NCI-H187 (cell line): ENCODE results near the gene PLLP.

Source experiments
- DNase-seq, 2 experiments: peaks; one replicate each; lab custom pipeline; 2025; lab: John Stamatoyannopoulos, UW

PLLP gene

DNA sequence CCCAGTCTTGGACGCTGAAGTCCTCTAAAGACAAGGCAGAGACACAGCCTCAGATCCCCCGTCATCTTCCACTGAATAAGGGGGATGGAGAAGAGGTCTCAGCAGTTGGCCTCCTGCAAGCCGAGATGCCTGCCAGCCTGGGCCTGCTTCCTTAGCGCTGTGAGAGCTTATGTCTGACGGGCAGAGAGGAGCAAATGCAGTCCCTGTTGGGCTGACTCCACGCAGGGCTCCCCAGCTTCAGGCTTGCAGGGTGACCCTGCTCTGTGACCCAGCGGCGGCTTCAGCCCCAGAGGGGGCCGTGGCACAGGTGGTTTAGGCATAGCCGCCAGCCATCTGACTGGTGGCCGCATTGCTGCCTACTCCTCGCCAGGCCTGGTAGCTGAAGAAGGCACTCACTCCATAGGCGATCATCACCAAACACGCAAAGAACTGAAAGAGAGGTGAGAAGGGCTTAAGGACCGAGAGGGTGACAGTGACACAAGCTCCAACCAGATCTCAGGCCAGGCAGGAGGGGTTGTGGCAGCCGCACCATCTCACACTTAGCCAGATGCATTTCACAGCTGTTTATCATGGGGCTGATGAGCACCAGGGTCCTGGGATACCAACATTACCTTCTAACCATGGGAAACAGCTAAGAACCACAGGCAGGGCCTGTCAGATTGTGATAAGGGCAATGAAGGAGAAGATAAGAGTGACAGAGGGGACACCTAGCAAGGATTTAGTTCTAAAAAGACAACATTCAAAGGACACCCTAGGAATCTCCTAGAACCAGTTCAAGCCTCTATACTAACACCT, 27.7 kb downstream of the PLLP start:
- no peak for DNase-seq

DNA sequence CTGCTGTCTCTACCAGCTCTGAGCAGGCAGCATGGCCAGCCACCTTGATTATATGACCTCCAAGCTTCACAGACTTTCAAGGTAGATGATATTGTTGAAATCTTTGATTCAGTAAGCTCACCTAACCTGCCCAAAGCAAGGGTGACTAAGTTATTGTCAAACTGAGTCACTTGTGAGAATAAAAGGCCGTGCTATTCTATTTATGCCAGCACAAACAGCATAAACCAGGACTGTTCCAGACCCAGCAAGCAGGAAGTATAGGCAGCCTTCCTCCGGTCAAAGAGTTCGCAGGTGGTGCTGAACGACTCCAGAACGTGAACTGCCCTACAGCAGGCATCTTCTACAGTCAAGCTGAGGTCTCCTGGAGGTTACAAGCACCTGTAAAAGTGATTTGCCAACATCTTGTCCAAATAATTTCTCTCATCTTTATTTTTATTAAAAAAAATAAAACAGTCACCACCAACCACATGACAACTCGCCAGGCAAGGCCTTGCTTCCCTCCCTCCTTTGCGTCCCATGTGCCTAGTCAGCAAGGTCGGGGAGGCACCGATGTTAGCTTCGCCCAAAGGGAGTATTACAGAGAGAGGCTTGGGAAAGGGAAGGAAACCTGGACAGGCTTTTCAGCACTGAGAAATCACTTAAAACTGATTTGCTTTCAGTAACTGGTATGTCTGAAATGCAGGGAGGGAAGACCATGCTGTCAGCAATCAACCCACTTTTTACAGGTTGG, 28.6 kb downstream of the PLLP start:
- no peak for DNase-seq

DNA sequence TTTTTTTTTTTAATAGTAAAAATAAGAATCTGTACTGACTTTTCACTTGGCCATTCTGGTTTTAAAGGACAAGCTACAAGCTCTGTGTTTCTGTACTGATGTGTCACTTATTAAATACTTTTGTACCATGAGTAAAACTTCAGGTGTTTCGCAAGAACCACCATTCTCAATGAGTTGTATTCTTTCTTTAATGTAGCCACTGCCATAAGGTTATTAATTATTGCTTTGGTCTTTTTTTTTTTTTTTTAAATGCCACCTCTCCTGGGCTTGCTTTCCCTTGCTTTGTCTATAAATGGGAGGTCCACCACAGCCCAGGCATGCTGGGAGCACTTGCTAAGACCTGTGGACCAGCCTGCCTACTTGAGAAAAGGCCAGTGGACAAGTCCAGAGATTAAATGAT, 31.0 kb downstream of the PLLP start:
- no peak for DNase-seq

DNA sequence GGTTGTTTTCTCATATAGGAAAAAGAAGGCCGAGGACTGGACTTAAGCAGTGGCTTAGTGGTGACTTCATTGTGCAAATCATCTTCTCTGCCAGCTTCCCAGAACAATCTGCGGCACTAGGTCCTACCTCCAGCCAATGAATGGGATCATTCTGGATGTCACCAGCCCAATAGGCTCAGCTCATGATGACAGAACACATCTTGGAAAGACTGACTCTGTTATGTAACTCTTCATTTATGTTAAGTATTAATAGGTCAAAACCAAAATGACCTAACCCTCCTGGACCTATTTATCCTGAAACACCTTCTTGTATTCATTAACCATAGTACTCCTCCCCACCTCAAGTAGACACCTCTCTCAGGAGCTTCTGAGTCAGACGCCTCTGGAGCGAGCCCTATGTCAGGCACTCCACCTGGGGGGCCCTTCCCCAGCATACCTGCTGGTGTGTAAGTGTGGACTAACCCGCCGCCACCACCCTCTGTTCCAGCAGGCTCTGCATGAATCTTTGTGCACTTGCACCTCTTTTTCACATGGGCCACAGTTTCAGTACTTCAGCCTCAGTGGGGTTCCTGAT, 32.2 kb downstream of the PLLP start:
- DNase-seq = no peak

DNA sequence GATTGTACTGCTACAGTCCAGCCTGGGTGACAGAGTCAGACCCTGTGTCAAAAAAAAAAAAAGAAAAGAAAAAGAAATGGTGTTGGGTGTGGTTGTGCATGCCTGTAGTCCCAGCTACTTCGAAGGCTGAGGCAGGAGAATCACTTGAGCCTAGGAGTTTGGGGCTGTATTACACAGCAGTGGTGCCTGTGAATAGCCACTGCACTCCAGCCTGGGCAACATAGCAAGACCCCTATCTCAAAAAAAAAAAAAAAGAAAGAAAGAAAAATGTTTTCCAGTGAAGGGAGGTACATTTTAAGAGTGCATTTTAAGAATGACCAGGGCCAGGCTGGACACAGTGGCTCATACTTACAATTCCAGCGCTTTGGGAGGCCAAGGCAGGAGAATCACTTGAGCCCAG, 33.1 kb downstream of the PLLP start:
- DNase-seq = no peak

DNA sequence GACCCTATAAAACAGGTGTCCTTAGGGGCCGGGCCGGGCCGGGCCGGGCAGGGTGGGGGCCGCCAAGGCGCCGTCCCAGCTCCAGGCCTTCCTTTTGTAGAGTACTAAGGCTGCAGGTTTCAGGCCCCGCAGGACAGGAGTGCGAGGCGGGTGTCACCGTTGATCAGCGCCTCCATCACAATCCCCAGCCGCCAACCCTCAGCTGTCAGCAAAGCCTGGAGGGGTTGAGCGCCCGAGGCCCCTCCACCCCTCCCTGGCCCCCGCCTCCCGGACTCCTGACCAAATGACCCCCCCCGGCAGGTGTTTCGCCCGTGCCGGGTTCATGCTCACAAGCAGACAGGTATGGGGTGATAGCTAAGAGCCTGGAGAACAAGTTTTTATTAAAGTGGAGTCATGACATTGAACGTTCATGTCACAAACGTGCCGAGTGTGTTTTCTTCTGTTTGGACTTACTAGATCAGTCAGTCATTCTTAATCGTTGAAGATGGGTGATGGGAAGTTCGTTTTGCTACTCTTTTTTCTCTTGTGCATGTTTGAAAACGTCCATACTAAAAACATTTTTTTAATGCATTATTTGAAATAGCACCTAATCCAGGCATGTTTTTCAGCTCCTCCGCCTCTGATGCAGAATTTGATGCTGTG, 38.9 kb downstream of the PLLP start:
- DNase-seq = no peak

DNA sequence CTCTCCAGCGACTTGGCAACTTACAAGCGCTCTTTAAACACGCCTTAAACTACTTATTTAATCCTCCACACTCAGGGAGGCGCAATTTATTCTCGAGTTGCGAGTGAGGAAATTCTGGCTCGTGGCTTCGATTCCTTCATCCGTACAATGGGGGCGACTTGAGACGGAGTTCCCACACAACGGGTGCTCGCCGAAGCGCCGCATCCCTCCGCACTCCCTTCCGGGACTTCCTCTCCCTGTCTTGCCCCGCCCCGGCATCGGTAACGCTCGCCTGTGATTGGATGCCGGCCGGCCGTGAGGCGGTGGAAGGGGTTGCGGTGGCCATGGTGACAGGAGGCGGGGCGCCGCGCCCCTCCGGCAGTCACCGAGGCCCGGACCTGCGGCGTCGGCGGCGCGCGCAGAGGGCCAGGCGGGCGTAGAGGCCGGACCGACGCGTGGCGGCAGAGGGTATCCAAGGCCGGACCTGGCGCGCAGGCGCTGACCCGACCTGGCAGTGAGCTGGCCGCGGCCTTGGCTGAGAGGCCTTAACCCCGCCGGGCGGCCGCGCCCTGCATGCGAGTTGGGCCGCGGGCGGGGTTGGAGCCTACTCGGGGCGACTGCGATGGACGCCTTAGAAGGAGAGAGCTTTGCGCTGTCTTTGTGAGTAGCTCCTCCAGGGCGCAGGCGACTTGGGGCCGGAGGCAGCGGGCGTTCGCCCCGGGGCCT, 39.6 kb downstream of the PLLP start, which contains the start of gene ARL2BP:
Gene ARL2BP (plus strand): TSS at position 493 of the 705 bp plus-strand sequence. CDS start 109 bp downstream, at position 602.
- DNase-seq = peak; percentile 59 to 82

DNA sequence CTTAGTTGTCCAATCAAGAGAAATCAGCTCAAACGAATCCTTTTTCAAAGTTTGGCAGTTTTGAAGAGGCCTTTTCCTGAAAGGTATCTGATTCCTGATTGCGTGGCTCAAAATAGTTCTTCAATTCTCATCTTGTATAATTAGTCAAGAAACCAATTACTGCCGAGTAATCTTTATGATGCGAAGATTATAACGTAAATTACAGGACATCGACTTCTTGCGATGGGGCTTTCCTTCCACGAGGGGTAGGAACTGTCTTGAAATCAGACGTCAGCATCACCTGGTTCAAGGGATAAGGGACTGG, 40.1 kb downstream of the PLLP start:
- no peak for DNase-seq

DNA sequence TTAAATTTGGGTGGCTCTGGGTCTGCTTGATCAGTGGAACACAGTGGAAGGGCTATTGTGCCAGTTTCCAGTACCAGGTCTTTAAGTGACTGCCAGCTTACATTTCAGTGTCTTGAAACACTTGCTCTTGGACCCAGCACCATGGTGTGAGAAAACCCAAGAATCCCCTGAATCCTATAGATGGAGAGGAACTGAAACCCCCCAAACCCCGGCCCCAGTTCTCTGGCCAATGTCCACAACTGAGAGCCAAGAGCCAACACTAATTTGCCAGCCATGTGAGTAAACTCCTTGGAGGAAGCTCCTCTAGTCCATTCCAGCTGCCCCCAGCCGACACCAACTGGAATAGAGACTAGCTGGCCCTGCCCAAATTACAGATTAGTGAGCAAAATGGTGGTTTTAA, 41.8 kb downstream of the PLLP start:
- no peak for DNase-seq

DNA sequence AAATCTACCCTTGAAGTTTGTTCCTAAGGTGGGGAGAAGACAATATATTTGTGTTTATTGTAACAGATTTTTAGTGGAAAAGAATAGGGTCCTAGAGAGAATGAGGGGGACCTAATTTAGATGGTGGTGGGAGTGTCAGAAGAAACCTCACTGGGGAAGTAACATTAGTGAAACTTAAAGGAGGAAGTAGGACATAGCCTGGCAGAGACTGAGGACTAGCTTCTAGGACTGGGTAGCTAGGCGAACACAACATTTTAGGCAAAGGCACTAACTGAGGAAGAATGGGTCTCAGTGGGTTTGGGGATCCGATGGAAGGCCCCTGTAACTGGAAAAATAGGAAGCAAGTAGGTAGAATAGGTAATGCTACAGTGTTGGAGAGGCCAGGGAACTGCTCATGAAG, 43.6 kb downstream of the PLLP start:
- no peak for DNase-seq

DNA sequence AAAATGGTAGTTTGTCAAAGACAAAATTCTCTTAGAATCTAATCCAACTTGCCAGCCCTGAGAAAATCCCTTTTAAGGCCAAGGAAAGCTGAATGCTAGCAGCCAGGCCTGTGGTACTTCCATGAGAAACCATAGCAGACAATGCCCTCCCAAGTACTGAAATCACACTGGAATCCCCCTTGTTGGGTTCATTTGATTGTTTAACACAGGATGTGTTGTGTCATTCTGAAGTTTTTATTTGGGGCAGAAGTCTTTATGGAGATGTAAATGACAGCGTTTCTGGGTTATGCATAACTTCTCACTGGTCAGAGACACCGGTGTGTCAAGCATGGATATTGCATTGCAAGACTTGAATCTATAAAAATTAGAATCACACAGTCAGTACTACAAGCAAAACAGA, 45.4 kb downstream of the PLLP start:
- DNase-seq = no peak

DNA sequence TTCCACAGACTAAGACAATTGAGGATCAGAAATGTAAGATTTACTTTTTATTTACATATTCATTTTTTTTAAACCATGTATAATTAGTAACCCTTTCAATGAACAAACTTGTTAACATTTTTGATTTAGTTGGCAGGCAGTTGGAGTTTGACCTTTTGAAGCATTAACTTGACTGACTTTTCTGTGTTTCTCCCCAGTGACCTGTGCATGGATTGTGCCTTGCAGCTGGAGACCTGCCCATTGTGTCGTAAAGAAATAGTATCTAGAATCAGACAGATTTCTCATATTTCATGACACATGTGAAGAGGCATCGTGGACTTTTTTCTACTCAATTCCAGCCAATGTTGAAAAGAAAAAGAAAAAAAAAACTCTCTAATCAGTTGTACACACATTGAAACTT, 45.8 kb downstream of the PLLP start:
- no peak for DNase-seq

DNA sequence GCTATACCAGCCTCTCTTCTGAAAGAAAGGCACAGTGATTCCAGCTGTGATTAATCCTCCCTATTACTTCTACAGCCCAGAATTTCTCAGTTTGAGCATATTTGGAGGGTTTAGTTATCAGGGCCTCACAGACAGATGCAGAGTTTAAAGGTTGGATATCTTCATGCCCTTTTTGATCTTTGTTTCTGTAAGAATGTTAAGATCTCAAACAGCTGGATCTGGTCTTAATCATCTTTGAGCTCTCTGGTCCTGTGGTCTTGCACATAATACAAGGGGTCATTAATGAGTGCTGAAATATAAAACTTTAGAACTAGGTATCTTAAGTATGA, 48.5 kb downstream of the PLLP start:
- no peak for DNase-seq

DNA sequence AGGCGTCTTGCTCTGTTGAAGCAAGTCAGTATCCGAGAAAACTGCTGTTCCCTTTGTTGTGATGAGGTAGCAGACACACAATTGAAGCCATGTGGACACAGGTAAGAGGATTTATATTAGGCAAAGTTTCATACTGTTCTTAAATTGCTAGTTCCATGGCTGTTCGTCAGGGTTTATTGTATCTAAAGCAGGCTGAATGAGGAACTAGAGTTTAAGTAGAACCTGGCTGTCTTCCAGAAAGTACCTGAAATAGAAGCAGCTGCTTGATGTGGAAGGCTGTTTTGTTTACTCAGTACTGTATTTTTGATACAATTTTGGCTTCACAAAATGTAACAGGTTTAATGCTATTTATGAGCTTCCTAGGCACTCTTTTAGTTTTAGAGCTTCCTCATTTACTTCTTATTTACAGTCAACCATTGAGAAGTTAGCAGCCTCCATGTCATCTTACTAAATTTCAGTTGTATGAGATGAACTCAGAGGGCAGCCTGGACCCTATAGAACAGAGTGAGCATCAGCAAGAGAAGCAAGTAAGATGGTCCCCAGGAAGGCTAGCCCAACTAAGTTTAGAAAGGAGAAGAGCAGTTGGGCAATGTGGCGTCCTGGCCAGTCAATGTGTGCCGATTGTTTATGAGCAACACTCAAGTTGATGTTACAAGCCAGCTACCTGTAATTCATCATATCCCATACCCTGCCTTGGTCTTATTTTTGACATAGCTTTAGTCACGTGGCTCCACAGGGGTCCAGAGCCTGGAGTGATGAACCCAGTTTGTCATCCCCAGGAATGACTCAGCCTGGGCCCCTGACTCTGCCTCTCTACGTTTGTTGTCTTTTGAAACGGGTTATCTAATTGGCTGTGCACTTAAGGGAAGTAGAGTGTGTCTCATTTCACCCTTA, 49.1 kb downstream of the PLLP start:
- DNase-seq = peak; percentile 23 to 36

DNA sequence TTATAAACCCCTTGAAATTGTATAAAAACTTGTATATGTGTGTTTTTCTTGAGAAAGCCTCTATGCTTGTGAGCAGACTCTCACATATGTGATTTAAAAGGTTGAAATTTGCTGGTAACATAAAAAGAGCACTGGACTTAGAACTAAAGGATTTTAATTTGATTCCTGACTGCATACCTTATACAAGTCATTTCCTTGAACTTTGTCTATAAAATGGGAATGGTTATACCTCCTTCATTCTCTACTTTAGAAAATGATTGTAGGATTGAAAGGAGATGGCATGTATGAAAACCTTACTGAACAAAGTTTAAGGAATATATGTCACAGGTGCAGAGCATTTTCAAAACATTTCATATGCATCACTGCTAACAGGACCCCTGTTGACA, 49.8 kb downstream of the PLLP start:
- DNase-seq = no peak

DNA sequence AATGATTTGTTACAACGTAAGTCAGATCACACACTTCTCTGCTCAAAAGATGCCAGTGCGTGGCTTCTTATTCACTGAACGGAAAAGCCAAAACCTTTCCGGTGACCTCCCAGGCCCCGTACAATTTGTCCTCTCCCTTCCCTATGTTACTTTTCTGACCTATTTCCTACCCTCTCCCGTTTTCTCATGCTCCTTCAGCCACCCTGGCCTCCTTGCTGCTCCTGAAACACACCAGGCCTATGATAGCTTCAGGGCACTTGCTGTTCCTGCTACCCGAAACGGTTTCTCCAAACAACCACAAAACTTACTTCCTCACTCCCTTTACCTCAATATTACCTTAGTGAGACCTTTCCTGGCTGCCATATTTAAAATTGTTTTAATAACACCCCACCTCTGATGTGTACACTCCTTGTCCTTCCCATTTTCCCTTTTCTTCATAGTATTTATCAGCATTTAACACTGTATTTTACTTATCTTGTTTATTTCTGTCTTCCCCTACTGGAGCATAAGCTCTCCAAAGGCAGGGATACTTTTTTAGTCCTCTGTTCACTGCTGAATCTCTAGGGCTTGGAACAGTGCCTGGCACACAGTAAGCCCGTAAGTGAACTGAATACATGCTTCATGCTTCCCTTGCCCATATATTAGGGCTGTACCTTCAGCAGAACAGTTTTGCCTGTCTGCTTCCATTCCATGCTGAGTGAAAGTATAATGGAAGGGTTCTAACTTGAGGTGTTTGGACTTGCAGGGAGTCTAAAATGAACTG, 50.3 kb downstream of the PLLP start:
- no peak for DNase-seq

DNA sequence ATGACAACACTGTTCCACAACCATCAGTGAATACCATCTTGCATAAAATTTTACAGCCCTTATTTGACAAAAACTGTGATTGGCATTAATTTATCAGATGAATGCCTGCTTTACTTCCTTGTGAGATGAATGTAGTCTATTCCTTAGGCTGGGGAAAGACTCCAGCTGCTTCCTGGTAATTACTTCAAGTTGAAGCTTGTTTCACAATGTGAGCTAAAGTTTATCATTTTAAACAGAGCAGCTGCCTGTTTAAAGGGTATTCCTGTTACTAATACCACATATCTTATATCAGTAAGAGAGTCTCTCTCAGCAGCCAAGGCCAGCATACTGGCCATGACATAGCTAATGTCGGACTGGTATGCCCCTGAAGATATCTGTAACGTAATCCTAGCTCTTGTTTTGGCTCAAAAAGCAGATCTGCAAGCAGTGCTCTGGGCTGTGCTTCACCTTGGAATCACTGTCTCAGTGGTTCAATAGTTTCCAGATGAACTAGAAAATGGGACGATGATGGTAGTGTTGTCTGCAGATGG, 52.6 kb downstream of the PLLP start:
- no peak for DNase-seq

DNA sequence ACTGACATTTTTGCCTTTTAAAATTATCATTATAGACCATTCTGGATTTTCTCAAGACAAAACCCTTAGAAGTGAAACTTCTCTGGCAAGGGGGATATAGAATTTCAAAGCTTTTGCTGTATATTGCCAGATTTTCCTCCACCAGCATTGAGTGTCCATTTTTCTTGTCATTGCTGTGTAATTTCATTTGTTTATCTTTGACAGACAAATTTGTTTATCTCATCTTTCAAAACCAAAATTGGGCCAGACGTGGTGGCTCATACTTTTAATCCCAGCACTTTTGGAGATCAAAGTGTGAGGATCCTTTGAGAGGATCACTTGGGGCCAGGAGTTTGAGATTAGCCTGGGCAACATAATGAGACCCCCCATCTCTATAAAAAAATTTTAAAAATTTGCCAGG, 55.4 kb downstream of the PLLP start:
- no peak for DNase-seq

DNA sequence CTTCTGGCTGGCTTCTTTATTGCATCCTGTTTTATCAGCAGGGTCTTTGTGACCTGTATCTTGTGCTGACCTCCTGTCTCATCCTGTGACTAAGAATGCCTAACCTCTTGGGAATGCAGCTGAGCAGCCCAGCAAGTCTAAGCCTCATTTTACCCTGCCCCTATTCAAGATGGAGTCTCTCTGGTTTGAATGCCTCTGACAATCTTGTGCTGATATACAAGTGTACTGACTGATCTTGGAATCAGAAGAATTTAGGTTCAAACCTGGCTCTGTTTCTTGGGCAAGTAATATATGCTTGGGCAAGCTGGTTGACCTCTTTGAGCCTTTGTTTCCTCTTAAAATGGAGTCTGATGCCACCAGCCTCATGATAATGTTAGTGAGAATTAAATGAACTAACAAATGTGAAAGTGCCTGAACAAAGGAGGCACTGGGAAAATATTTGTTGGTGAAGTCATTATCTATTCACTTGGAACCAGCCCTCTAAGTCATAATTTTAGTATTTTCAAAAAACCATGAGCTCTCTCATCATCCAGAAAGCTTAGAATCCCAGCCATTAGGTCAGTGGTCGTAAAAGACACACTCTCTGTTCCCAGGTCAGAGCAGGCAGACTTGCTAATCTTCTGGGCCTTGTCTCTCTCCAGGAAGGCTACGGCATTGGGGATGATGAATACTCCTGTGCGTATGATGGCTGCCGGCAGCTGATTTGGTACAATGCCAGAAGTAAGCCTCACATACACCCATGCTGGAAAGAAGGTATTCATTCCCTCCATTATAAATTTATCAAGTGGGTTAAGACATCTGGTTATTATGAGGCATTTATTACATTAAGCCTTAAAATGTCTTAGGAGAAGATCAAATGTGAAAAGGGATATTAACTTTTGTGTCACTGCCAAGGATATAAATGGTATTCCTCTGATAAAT, 57.5 kb downstream of the PLLP start:
- DNase-seq = no peak
